CD4-positive, alpha-beta T cell treated with Interleukin-10 for 1 hour (primary cell): ENCODE measurements around the gene ZNF554.

Source experiments
- DNase-seq: peaks from one replicate; pipeline ENCODE4 v3.0.0-alpha.2; 2020

ZNF554 gene

GRCh38 chr19:2837430-2837829, 17.8 kb downstream of the ZNF554 start:
- no peak for DNase-seq

- peak; percentile 99 for DNase-seq
Observed at GRCh38 chr19:2840794-2841791, 21.4 kb downstream of the ZNF554 start, which contains the start of gene ZNF555. ZNF555 (plus strand) TSS chr19:2841475; CDS start chr19:2841573, 98 bp downstream.

- no peak for DNase-seq
Observed at GRCh38 chr19:2841855-2842574, 22.3 kb downstream of the ZNF554 start.

GRCh38 chr19:2845107-2845506, 25.4 kb downstream of the ZNF554 start:
- DNase-seq, result no peak

- no peak for DNase-seq
Observed at GRCh38 chr19:2846180-2846894, 26.7 kb downstream of the ZNF554 start.

GRCh38 chr19:2847507-2847906, 27.8 kb downstream of the ZNF554 start:
- no peak for DNase-seq

- no peak for DNase-seq
Observed at GRCh38 chr19:2848616-2849015, 28.9 kb downstream of the ZNF554 start.

- no peak for DNase-seq
Observed at GRCh38 chr19:2850256-2850925, 30.7 kb downstream of the ZNF554 start.

GRCh38 chr19:2852598-2852997, 32.9 kb downstream of the ZNF554 start:
- DNase-seq, result no peak

GRCh38 chr19:2853015-2853606, 33.4 kb downstream of the ZNF554 start:
- DNase-seq, result no peak

GRCh38 chr19:2854849-2855248, 35.2 kb downstream of the ZNF554 start:
- no peak for DNase-seq

GRCh38 chr19:2856457-2857050, 36.9 kb downstream of the ZNF554 start:
- peak; percentile 53 for DNase-seq

- no peak for DNase-seq
Observed at GRCh38 chr19:2858864-2859263, 39.2 kb downstream of the ZNF554 start.

GRCh38 chr19:2863816-2864215, 44.1 kb downstream of the ZNF554 start:
- no peak for DNase-seq

- DNase-seq, result no peak
Observed at GRCh38 chr19:2865334-2866100, 45.8 kb downstream of the ZNF554 start.

GRCh38 chr19:2866495-2867024, 46.9 kb downstream of the ZNF554 start:
- no peak for DNase-seq

- no peak for DNase-seq
Observed at GRCh38 chr19:2867025-2867991, 47.6 kb downstream of the ZNF554 start, which contains the start of gene ZNF556. ZNF556 (plus strand) TSS chr19:2867335; CDS start chr19:2867422, 87 bp downstream.

- DNase-seq, result no peak
Observed at GRCh38 chr19:2869618-2870017, 50.0 kb downstream of the ZNF554 start.

- DNase-seq, result peak; percentile 20
Observed at GRCh38 chr19:2872175-2872574, 52.5 kb downstream of the ZNF554 start.
